ENCODE data around the gene KCNAB1.
"Not testable (repeated sequence)": the region's sequence is repeated elsewhere in the genome, so short reads cannot be mapped to it uniquely, and the experiment has no call there.

The KCNAB1 gene

GRCh38 chr3:156551746-156552145 lies 431.4 kb downstream of the KCNAB1 start:
- FAIRE-seq = no peak

- FAIRE-seq = no peak
These were observed 432.6 kb downstream of the KCNAB1 start for GRCh38 chr3:156552973-156553372.

GRCh38 chr3:156553705-156554356 lies 433.5 kb downstream of the KCNAB1 start:
- FAIRE-seq = no peak

GRCh38 chr3:156554515-156554841 lies 434.1 kb downstream of the KCNAB1 start:
- FAIRE-seq = no peak

GRCh38 chr3:156554842-156555687 lies 434.7 kb downstream of the KCNAB1 start, which contains the start of gene SSR3:
Gene SSR3 (minus strand): TSS chr3:156555117. CDS start chr3:156555089, 28 bp downstream.
- FAIRE-seq = peak; percentile 90

GRCh38 chr3:156558389-156558788 lies 438.0 kb downstream of the KCNAB1 start:
- FAIRE-seq = no peak

- FAIRE-seq = no peak
These were observed 438.9 kb downstream of the KCNAB1 start for GRCh38 chr3:156559321-156559720.

- no peak for FAIRE-seq
These were observed 441.2 kb downstream of the KCNAB1 start for GRCh38 chr3:156561533-156561932.

- not testable (repeated sequence) for FAIRE-seq
These were observed 442.1 kb downstream of the KCNAB1 start for GRCh38 chr3:156562486-156562885.

- FAIRE-seq = no peak
These were observed 443.7 kb downstream of the KCNAB1 start for GRCh38 chr3:156563900-156564682.

- FAIRE-seq = not testable (repeated sequence)
These were observed 448.6 kb downstream of the KCNAB1 start for GRCh38 chr3:156569016-156569415.

GRCh38 chr3:156569881-156570280 lies 449.5 kb downstream of the KCNAB1 start:
- not testable (repeated sequence) for FAIRE-seq

- FAIRE-seq = no peak
These were observed 455.3 kb downstream of the KCNAB1 start for GRCh38 chr3:156575641-156576040.

- FAIRE-seq = no peak
These were observed 455.7 kb downstream of the KCNAB1 start for GRCh38 chr3:156576051-156576450.

GRCh38 chr3:156576651-156577348 lies 456.4 kb downstream of the KCNAB1 start:
- FAIRE-seq = no peak

GRCh38 chr3:156577736-156578135 lies 457.4 kb downstream of the KCNAB1 start:
- no peak for FAIRE-seq

- no peak for FAIRE-seq
These were observed 459.1 kb downstream of the KCNAB1 start for GRCh38 chr3:156579427-156579851.

GRCh38 chr3:156581033-156581432 lies 460.7 kb downstream of the KCNAB1 start:
- FAIRE-seq = no peak

- FAIRE-seq = no peak
These were observed 461.6 kb downstream of the KCNAB1 start for GRCh38 chr3:156581954-156582353.

GRCh38 chr3:156582532-156583183 lies 462.3 kb downstream of the KCNAB1 start:
- FAIRE-seq = no peak

- no peak for FAIRE-seq
These were observed 463.1 kb downstream of the KCNAB1 start for GRCh38 chr3:156583469-156583868.

All from A204.1 (cell line).